Measurements from ENCODE around the gene PDE5A. TPM values are rescaled to one million over a fixed set of nuclear protein-coding genes. Genes with fewer than 3 reads are reported as not detected.

PDE5A gene
- total RNA-seq, 1 experiment from 2014 or later, result 114 TPM

- Histone ChIP-seq H3K9me3 (ENCODE audit: control insufficient read depth, insufficient read depth, low read depth, low read length) (no peaks in the 10 kb centered on the region), H3K4me1 (ENCODE audit: control insufficient read depth, insufficient read depth, low read length) (no peaks in the 10 kb centered on the region; the same call in 1 of the 2 replicates), H3K36me3 (ENCODE audit: control insufficient read depth, insufficient read depth, low read length) (peaks cover 35% of the 10 kb centered on the region; the same call in 1 of the 2 replicates), H3K27ac (ENCODE audit: low read length) (no peak overlapping the region), H3K4me3 (ENCODE audit: low read depth in 2 of 2, low read length in 2 of 2) (no peak overlapping the region), H3K27me3 (ENCODE audit: control insufficient read depth, insufficient read depth, low read length) (no peaks in the 10 kb centered on the region)
- DNase-seq (ENCODE audit: low read depth, low spot score) (no peak), ATAC-seq (no peak)
- CTCF ChIA-PET, result no interaction called here
- no TSS peak for BruUV-seq (replicated peaks)
- intact Hi-C loops (cut with micrococcal nuclease; ENCODE audit: unreplicated experiment), result no loop called here
- POLR2A ChIA-PET, result no interaction called here
- TF ChIP-seq SIN3A (IDR thresholded peaks at IDR 0.05; ENCODE audit: borderline replicate concordance, insufficient read depth, low read depth, low read length) (no peak), TCF7L2 (IDR thresholded peaks at IDR 0.05; ENCODE audit: low read depth, low read length) (no peak), POLR2AphosphoS5 (IDR thresholded peaks at IDR 0.05; ENCODE audit: low read depth, low read length) (no peak), CTCF (IDR thresholded peaks at IDR 0.05) (no peak), REST (IDR thresholded peaks at IDR 0.05; ENCODE audit: insufficient read depth in 1 of 2, low read depth in 2 of 2, low read length in 1 of 2) (no peak)
- in situ Hi-C loops (cut with HindIII; ENCODE audit: low pct_unique_long_range_greater_than_20kb, low sequenced_read_pairs), result no loop called here
Measured at GRCh38 chr4:119540249-119540648, 88.4 kb downstream of the PDE5A start.

- Histone ChIP-seq H3K4me3 (ENCODE audit: low read depth in 2 of 2, low read length in 2 of 2) (no peak overlapping the region), H3K36me3 (ENCODE audit: control insufficient read depth, insufficient read depth, low read length) (peaks cover 33% of the 10 kb centered on the region; the same call in 1 of the 2 replicates), H3K27me3 (ENCODE audit: control insufficient read depth, insufficient read depth, low read length) (no peaks in the 10 kb centered on the region), H3K9me3 (ENCODE audit: control insufficient read depth, insufficient read depth, low read depth, low read length) (no peaks in the 10 kb centered on the region), H3K4me1 (ENCODE audit: control insufficient read depth, insufficient read depth, low read length) (no peaks in the 10 kb centered on the region), H3K27ac (ENCODE audit: low read length) (no peak overlapping the region)
- intact Hi-C loops (cut with micrococcal nuclease; ENCODE audit: unreplicated experiment) (no loop called here), in situ Hi-C loops (cut with HindIII; ENCODE audit: low pct_unique_long_range_greater_than_20kb, low sequenced_read_pairs) (no loop called here)
- no peak for ATAC-seq
- no peak for DNase-seq (ENCODE audit: low read depth, low spot score)
- no peak for TF ChIP-seq TCF7L2 (IDR thresholded peaks at IDR 0.05; ENCODE audit: low read depth, low read length)
- no peak for TF ChIP-seq REST (IDR thresholded peaks at IDR 0.05; ENCODE audit: insufficient read depth in 1 of 2, low read depth in 2 of 2, low read length in 1 of 2)
- no peak for TF ChIP-seq SIN3A (IDR thresholded peaks at IDR 0.05; ENCODE audit: borderline replicate concordance, insufficient read depth, low read depth, low read length)
- no peak for TF ChIP-seq CTCF (IDR thresholded peaks at IDR 0.05)
- no peak for TF ChIP-seq POLR2AphosphoS5 (IDR thresholded peaks at IDR 0.05; ENCODE audit: low read depth, low read length)
- BruUV-seq (replicated peaks), result no TSS peak
- ChIA-PET CTCF (no interaction called here), POLR2A (no interaction called here)
Measured at GRCh38 chr4:119537586-119537985, 91.0 kb downstream of the PDE5A start.
